Measurements from ENCODE around the gene CUBN.

CUBN gene

GRCh38 chr10:16814012-16814411 is 315.6 kb downstream of the CUBN start:
- Histone ChIP-seq H3K4me1 (ENCODE audit: insufficient read depth, low read length) (peaks cover 12% of the 10 kb centered on the region), H3K36me3 (ENCODE audit: insufficient read depth, low read length) (no peaks in the 10 kb centered on the region), H3K4me3 (ENCODE audit: low read length) (no peak overlapping the region), H3K27me3 (ENCODE audit: insufficient read depth, low read length) (no peaks in the 10 kb centered on the region), H3K9me3 (ENCODE audit: low read length) (no peaks in the 10 kb centered on the region), H2AFZ (ENCODE audit: low read depth, low read length) (no peak overlapping the region)

GRCh38 chr10:16812676-16813075 is 316.9 kb downstream of the CUBN start:
- H3K27me3 ChIP-seq (ENCODE audit: insufficient read depth, low read length) = no peaks in the 10 kb centered on the region

GRCh38 chr10:16811765-16812164 is 317.8 kb downstream of the CUBN start:
- H3K36me3 ChIP-seq (ENCODE audit: insufficient read depth, low read length) = no peaks in the 10 kb centered on the region
- no peaks in the 10 kb centered on the region for H3K27me3 ChIP-seq (ENCODE audit: insufficient read depth, low read length)
- no peak overlapping the region for H3K4me3 ChIP-seq (ENCODE audit: low read length)
- no peak overlapping the region for H2AFZ ChIP-seq (ENCODE audit: low read depth, low read length)
- peaks cover 5% of the 10 kb centered on the region for H3K9me3 ChIP-seq (ENCODE audit: low read length)
- H3K4me1 ChIP-seq (ENCODE audit: insufficient read depth, low read length) = peaks cover 7% of the 10 kb centered on the region

More at GRCh38 chr10:16812676-16813075, 316.9 kb downstream of the CUBN start:
- Histone ChIP-seq H3K36me3 (ENCODE audit: insufficient read depth, low read length) (no peaks in the 10 kb centered on the region), H3K4me3 (ENCODE audit: low read length) (no peak overlapping the region), H3K9me3 (ENCODE audit: low read length) (peaks cover 3% of the 10 kb centered on the region), H3K4me1 (ENCODE audit: insufficient read depth, low read length) (peaks cover 8% of the 10 kb centered on the region), H2AFZ (ENCODE audit: low read depth, low read length) (no peak overlapping the region)

GRCh38 chr10:16811292-16811691 is 318.3 kb downstream of the CUBN start:
- Histone ChIP-seq H3K9me3 (ENCODE audit: low read length) (peaks cover 5% of the 10 kb centered on the region), H2AFZ (ENCODE audit: low read depth, low read length) (no peak overlapping the region), H3K36me3 (ENCODE audit: insufficient read depth, low read length) (no peaks in the 10 kb centered on the region), H3K4me3 (ENCODE audit: low read length) (no peak overlapping the region), H3K27me3 (ENCODE audit: insufficient read depth, low read length) (no peaks in the 10 kb centered on the region), H3K4me1 (ENCODE audit: insufficient read depth, low read length) (peaks cover 3% of the 10 kb centered on the region)

- Histone ChIP-seq H3K9me3 (ENCODE audit: low read length) (peaks cover 5% of the 10 kb centered on the region), H3K4me1 (ENCODE audit: insufficient read depth, low read length) (no peaks in the 10 kb centered on the region), H3K36me3 (ENCODE audit: insufficient read depth, low read length) (no peaks in the 10 kb centered on the region), H3K4me3 (ENCODE audit: low read length) (no peak overlapping the region), H2AFZ (ENCODE audit: low read depth, low read length) (no peak overlapping the region), H3K27me3 (ENCODE audit: insufficient read depth, low read length) (no peaks in the 10 kb centered on the region)
Measured at GRCh38 chr10:16809074-16809718, 320.4 kb downstream of the CUBN start.

GRCh38 chr10:16804123-16804522 is 325.5 kb downstream of the CUBN start:
- H3K36me3 ChIP-seq (ENCODE audit: insufficient read depth, low read length) = no peaks in the 10 kb centered on the region
- H3K9me3 ChIP-seq (ENCODE audit: low read length) = peaks cover 5% of the 10 kb centered on the region
- H3K4me3 ChIP-seq (ENCODE audit: low read length) = no peak overlapping the region
- no peaks in the 10 kb centered on the region for H3K4me1 ChIP-seq (ENCODE audit: insufficient read depth, low read length)
- no peaks in the 10 kb centered on the region for H3K27me3 ChIP-seq (ENCODE audit: insufficient read depth, low read length)
- no peak overlapping the region for H2AFZ ChIP-seq (ENCODE audit: low read depth, low read length)

- Histone ChIP-seq H2AFZ (ENCODE audit: low read depth, low read length) (no peak overlapping the region), H3K4me3 (ENCODE audit: low read length) (no peak overlapping the region), H3K36me3 (ENCODE audit: insufficient read depth, low read length) (no peaks in the 10 kb centered on the region), H3K27me3 (ENCODE audit: insufficient read depth, low read length) (no peaks in the 10 kb centered on the region), H3K4me1 (ENCODE audit: insufficient read depth, low read length) (no peaks in the 10 kb centered on the region), H3K9me3 (ENCODE audit: low read length) (peaks cover 5% of the 10 kb centered on the region)
Measured at GRCh38 chr10:16803464-16803863, 326.1 kb downstream of the CUBN start.

- no peaks in the 10 kb centered on the region for H3K4me1 ChIP-seq (ENCODE audit: insufficient read depth, low read length)
- peaks cover 2% of the 10 kb centered on the region for H3K9me3 ChIP-seq (ENCODE audit: low read length)
Measured at GRCh38 chr10:16799621-16800020, 330.0 kb downstream of the CUBN start.

GRCh38 chr10:16798571-16798970 is 331.0 kb downstream of the CUBN start:
- peaks cover 2% of the 10 kb centered on the region for H3K9me3 ChIP-seq (ENCODE audit: low read length)
- no peak overlapping the region for H2AFZ ChIP-seq (ENCODE audit: low read depth, low read length)
- H3K27me3 ChIP-seq (ENCODE audit: insufficient read depth, low read length) = no peaks in the 10 kb centered on the region
- no peaks in the 10 kb centered on the region for H3K4me1 ChIP-seq (ENCODE audit: insufficient read depth, low read length)
- H3K36me3 ChIP-seq (ENCODE audit: insufficient read depth, low read length) = no peaks in the 10 kb centered on the region
- H3K4me3 ChIP-seq (ENCODE audit: low read length) = no peak overlapping the region

More at GRCh38 chr10:16799621-16800020, 330.0 kb downstream of the CUBN start:
- Histone ChIP-seq H2AFZ (ENCODE audit: low read depth, low read length) (no peak overlapping the region), H3K4me3 (ENCODE audit: low read length) (no peak overlapping the region), H3K36me3 (ENCODE audit: insufficient read depth, low read length) (no peaks in the 10 kb centered on the region), H3K27me3 (ENCODE audit: insufficient read depth, low read length) (no peaks in the 10 kb centered on the region)

- H3K4me1 ChIP-seq (ENCODE audit: insufficient read depth, low read length) = no peaks in the 10 kb centered on the region
- no peak overlapping the region for H2AFZ ChIP-seq (ENCODE audit: low read depth, low read length)
- no peak overlapping the region for H3K4me3 ChIP-seq (ENCODE audit: low read length)
- no peaks in the 10 kb centered on the region for H3K36me3 ChIP-seq (ENCODE audit: insufficient read depth, low read length)
- H3K9me3 ChIP-seq (ENCODE audit: low read length) = peaks cover 2% of the 10 kb centered on the region
- no peaks in the 10 kb centered on the region for H3K27me3 ChIP-seq (ENCODE audit: insufficient read depth, low read length)
Measured at GRCh38 chr10:16795410-16796073, 334.1 kb downstream of the CUBN start.

GRCh38 chr10:16794005-16794404 is 335.6 kb downstream of the CUBN start:
- peaks cover 6% of the 10 kb centered on the region for H3K4me1 ChIP-seq (ENCODE audit: insufficient read depth, low read length)
- no peak overlapping the region for H3K4me3 ChIP-seq (ENCODE audit: low read length)
- H3K36me3 ChIP-seq (ENCODE audit: insufficient read depth, low read length) = no peaks in the 10 kb centered on the region
- no peak overlapping the region for H2AFZ ChIP-seq (ENCODE audit: low read depth, low read length)
- peaks cover 2% of the 10 kb centered on the region for H3K9me3 ChIP-seq (ENCODE audit: low read length)
- H3K27me3 ChIP-seq (ENCODE audit: insufficient read depth, low read length) = no peaks in the 10 kb centered on the region

- H2AFZ ChIP-seq (ENCODE audit: low read depth, low read length) = no peak overlapping the region
- no peaks in the 10 kb centered on the region for H3K27me3 ChIP-seq (ENCODE audit: insufficient read depth, low read length)
- no peak overlapping the region for H3K4me3 ChIP-seq (ENCODE audit: low read length)
- peaks cover 2% of the 10 kb centered on the region for H3K9me3 ChIP-seq (ENCODE audit: low read length)
- no peaks in the 10 kb centered on the region for H3K36me3 ChIP-seq (ENCODE audit: insufficient read depth, low read length)
- peaks cover 6% of the 10 kb centered on the region for H3K4me1 ChIP-seq (ENCODE audit: insufficient read depth, low read length)
Measured at GRCh38 chr10:16792675-16793074, 336.9 kb downstream of the CUBN start.

GRCh38 chr10:16789765-16790164 is 339.8 kb downstream of the CUBN start:
- Histone ChIP-seq H3K4me1 (ENCODE audit: insufficient read depth, low read length) (peaks cover 6% of the 10 kb centered on the region), H2AFZ (ENCODE audit: low read depth, low read length) (no peak overlapping the region), H3K36me3 (ENCODE audit: insufficient read depth, low read length) (no peaks in the 10 kb centered on the region), H3K9me3 (ENCODE audit: low read length) (no peaks in the 10 kb centered on the region), H3K27me3 (ENCODE audit: insufficient read depth, low read length) (no peaks in the 10 kb centered on the region), H3K4me3 (ENCODE audit: low read length) (no peak overlapping the region)
